Measurements from ENCODE around the gene EPM2AIP1. TPM values are rescaled to one million over a fixed set of nuclear protein-coding genes. Genes with fewer than 3 reads are reported as not detected.

The EPM2AIP1 gene
- polyA plus RNA-seq, 1 of the 3 experiments (the other 2 are of a cell fraction), result 4.7 TPM

- 48% methylated on average over 19 of the region's 56 CpGs for WGBS (ENCODE audit: low lambda C conversion rate)
- POLR2A ChIA-PET, result no interaction called here
- CTCF ChIA-PET, result interaction anchor here (1.0 to 1.2 kb wide), 4 partner anchors 13 to 215 kb away, joined by 3 to 6 read pairs (median 4); no protein-coding TSS in a partner anchor
Measured at GRCh38 chr3:36944012-36944640, 48.8 kb downstream of the EPM2AIP1 start.

More at GRCh38 chr3:36944012-36944640, 48.8 kb downstream of the EPM2AIP1 start:
- Histone ChIP-seq H3K27me3 (ENCODE audit: insufficient read depth) (no peaks in the 10 kb centered on the region; the same call in 1 of the 2 replicates), H4K20me1 (ENCODE audit: insufficient read depth) (no peaks in the 10 kb centered on the region), H2AFZ (ENCODE audit: low read depth) (no peak overlapping the region), H3K9me3 (peaks cover 3% of the 10 kb centered on the region; the same call in 1 of the 2 replicates), H3K27ac (ENCODE audit: low read depth in 2 of 2, low read length in 1 of 2) (no peak overlapping the region), H3K9ac (no peak overlapping the region), H3K4me3 (ENCODE audit: low read depth in 2 of 2, low read length in 1 of 2) (peak overlapping the region in 1 of 2 experiments; percentile 17; a peak in 1 of 4 replicates), H3K4me1 (ENCODE audit: control insufficient read depth in 1 of 2, insufficient read depth in 2 of 2, low read depth in 1 of 2, low read length in 1 of 2) (no peaks in the 10 kb centered on the region), H3K9me2 (no peaks in the 10 kb centered on the region), H3K36me3 (replicated peaks in 1 of 2; ENCODE audit: control insufficient read depth in 1 of 2, insufficient read depth in 2 of 2, low read length in 1 of 2) (no peaks in the 10 kb centered on the region), H3K79me2 (ENCODE audit: insufficient read depth) (no peaks in the 10 kb centered on the region), H3F3A (replicated peaks; ENCODE audit: insufficient read depth) (no peaks in the 10 kb centered on the region), H3K4me2 (no peak overlapping the region)
- DNase-seq, result peak; percentile 66
- no peak for TF ChIP-seq FOXM1 (IDR thresholded peaks at IDR 0.05; ENCODE audit: low read depth)
- TF ChIP-seq SMC3 (IDR thresholded peaks at IDR 0.05; ENCODE audit: low read depth, low read length), result no peak
- TF ChIP-seq RXRA (IDR thresholded peaks at IDR 0.05; ENCODE audit: borderline replicate concordance, low read depth), result no peak
- no peak for TF ChIP-seq MAX (IDR thresholded peaks at IDR 0.05; ENCODE audit: low read depth)
- no peak for TF ChIP-seq GATA2 (CRISPR knock-in tag; IDR thresholded peaks at IDR 0.05)
- no peak for TF ChIP-seq RCOR1 (IDR thresholded peaks at IDR 0.05; ENCODE audit: low read length)
- TF ChIP-seq TEAD4 (IDR thresholded peaks at IDR 0.05; ENCODE audit: borderline replicate concordance, insufficient read depth), result no peak
- TF ChIP-seq MEF2A (IDR thresholded peaks at IDR 0.05; ENCODE audit: borderline replicate concordance, low read depth), result no peak
- no peak for TF ChIP-seq ELF1 (IDR thresholded peaks at IDR 0.05)
- no peak for TF ChIP-seq ZBTB33 (IDR thresholded peaks at IDR 0.05; ENCODE audit: borderline replicate concordance, low read depth)
- TF ChIP-seq PBX3 (IDR thresholded peaks at IDR 0.05), result no peak
- TF ChIP-seq USF2 (IDR thresholded peaks at IDR 0.05; ENCODE audit: borderline replicate concordance, low read depth, low read length), result no peak

Data from SK-N-SH (cell line).